Hematopoietic multipotent progenitor cell treated with erythropoietin and hydrocortisone succinate and interleukin-3 and kit ligand, for 17 days (in vitro differentiated cells): Measurements from ENCODE around the gene LRRC1.
"Not testable (repeated sequence)": the region's sequence is repeated elsewhere in the genome, so short reads cannot be mapped to it uniquely, and the experiment has no call there.

ENCODE experiments used
- DNase-seq: peaks from one replicate; pipeline ENCODE4 v3.0.0-alpha.2; 2015; ENCODE audit warnings: low spot score

Gene LRRC1

DNA sequence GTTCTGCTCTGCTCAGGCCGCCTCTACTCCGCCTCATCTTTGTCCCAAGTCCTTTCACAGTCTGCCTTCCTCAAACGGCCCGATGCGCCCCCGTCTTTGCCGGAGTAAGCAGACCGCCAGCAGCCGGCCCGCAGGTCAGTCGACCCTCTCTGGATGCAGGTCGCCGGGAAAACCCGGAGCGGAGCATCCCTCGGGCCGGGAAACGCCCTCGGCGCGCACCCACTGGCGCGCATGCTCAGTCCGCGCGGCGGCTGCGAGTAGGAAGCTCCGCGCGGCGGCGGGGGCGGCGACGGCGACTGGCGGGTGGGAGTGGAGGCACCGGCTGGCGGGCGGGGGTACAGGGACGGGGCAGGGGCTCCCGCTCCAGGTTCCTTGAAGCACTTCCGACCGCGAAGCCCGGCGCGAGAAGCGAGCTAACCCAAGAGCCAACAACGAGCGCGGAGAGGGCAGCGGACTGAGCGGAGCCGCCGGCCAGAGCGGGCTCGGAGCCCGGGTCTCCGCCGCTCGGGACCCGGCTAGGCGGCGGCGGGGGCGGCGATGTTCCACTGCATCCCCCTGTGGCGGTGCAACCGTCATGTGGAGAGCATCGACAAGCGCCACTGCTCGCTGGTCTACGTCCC is at the start of gene LRRC1:
Gene LRRC1 (plus strand): TSS at position 286 of the 620 bp plus-strand sequence. CDS start 252 bp downstream, at position 538.
- no peak for DNase-seq

DNA sequence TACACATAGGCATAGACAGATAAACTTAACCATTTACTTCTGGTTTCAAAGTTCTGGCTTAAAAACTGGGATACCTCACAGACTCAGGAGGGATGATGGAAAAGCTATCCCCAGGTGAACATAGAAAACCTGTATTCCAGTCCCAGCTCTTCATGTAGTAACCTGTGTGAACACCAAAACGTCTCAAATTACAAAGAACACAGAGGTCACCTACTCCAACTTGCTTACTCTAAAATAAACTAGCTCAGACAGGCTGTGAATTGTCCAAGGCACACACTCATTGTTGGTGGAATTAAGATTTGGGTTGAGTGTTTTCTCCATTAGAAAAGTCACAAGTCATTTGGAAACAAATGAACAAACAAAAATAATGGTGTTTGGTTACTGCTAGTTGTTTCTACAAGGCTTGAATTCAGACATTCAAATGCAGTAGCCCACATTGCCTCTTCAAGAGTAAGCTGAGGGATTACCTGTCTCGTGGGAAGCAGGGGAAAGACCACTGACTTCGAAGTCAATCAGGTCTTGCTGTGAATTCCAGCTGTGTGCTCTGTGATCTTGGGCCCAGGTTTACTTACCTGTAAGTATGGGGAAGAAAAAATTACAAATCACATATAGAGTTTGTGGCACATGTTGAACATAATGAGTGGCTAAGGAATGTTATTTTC is 48.2 kb upstream of the LRRC1 start:
- DNase-seq = no peak

DNA sequence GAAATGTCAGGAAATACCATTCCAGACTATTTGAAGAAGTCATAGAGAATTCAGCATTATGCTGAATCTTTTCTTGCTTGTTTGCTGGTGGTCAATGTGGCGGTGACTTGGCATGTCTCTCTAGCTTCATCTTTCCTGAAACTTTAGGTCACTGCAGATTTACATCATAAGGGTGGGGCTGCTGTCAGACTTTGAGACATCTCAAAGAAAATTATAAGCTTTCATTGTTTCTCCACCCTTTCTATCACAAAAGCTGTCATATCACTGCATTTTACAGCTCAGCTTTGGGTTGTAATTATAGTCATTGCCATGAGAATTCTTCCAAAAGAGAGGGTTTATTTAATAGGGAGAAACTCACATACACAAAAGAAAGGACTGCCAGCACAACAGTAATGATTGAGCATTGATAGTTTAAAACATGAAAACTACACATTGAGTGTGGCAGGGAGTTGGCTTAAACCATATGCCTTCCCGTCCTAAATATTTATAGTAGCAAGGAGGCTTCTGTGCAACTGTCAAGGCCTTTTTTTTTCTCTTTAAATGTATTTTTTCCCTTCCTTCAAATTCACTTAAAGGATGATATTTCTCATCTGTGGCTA is 44.7 kb upstream of the LRRC1 start:
- DNase-seq = no peak

DNA sequence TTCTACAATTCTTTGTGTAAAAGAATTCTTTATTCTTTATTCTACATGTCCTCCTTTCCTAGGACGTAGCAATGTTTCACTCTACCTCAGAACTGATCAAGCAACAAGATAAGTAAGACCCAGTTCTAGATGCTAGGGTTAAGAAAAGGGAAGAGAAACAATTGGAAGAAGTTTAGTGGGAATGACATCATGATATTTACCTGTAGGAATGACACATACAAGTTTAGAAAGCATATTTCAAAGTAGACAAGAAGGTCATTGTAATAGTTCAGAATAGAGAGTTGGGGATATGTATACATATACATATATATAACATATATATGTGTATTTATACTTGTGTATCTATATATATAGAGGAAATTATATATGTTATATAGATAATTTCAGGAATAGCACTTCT is 43.4 kb upstream of the LRRC1 start:
- no peak for DNase-seq

DNA sequence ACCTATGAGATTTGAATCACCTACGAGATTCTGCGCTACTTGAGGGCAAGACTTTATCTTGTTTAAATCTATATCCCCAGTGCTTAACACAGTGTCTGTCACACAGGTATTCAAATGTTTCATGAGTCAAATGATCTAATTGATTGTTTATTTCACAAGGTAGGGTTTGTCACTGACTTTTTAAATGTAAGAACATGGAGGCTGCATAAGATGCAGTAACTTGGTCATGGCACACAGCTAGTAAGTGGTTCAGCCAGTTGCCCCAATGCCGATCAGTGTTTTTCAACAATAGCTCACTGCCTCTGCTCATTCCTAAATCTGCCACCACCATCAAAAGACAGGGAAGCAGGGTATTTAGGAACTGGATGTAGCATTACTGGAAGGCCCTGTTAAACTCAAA is 42.4 kb upstream of the LRRC1 start:
- no peak for DNase-seq

DNA sequence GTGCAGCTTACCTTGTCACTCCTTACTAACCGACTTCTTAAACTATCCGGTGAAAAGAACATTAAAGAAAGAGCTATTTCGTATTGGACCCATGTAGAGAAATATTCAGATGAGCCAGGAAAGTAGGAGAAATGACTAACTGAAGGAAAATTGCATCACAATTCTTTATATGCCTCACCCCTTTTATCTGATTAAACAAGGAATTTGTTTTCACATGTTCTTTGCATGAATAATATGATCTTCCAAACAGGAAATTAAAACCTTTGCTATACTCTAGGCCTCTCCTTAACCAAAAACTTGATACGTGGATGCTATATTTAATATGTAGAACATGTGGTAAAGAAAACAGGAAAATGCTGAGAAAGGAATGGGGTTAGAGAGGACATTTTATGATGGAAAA is 41.9 kb upstream of the LRRC1 start:
- no peak for DNase-seq

DNA sequence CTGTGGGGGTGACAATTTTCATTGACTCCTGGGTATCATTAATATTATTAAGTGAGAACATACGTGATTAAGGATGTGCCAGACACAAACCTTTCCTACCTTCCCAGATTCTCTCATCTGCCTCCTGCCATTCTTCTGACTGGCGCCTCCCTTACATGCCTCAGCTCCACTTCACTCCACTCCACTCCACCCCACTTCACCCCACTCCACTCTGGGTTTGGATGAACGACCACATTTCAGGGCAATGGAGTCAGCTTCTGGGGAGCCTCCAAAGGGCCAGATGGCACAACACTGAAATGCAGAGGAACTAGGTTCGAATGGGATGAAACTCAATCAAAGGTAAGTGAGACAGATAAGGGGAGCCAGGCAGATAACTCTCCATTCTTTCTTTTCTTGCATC is 40.5 kb upstream of the LRRC1 start:
- DNase-seq = no peak

DNA sequence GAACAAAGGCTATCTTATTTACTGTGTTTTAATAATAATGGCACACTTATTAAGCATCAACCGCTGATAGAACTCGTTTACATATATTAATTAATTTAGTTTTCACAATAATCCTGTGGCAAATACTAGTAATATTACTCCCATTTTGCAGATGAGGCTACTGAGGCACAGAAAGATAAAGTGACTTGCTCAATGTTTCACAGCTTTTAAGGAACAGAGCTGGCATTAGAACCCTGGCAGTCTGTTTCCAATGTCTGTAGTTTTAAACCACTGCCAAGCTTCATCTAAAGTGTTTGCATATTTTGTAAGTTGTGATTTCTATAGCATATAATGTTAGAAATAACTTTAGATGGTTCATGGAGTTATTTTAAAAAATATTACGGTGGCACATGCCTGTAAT is 38.4 kb upstream of the LRRC1 start:
- DNase-seq = no peak

DNA sequence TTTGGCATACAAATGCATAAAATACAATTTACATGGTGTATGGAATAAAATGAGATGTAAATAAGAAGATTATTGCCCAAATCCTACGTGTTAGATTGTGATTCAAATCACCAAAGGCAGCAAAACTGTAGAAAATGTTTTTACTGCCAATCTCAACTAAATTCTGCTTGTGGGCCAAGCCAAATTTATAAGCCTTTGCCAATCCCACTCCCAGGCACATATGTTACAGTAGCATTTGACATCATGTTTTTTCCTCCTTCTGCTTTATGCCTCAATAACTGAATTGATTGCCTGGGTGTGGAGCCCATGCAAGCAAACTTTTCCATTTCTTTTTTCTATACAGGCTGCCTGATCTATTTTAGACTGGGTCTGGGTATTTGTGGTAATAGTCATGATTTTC is 36.3 kb upstream of the LRRC1 start:
- no peak for DNase-seq

DNA sequence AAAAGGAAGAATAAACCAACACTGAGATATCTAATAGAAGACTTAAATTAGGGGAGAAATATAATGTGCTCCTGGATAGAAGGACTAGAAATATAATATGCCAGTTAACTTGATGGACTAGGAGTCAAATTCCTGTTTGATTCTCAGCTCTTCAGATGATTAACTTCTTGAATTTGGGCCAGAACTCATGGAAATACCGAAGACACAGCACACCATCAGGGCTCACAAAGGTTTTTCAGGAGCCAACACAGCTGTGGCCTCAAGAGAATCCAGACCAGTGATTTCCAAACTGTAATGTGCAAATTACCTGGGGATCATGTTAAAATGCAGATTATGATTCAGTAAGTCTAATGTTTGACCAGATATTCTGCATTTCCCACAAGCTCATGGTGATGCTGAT is 33.8 kb upstream of the LRRC1 start:
- DNase-seq = no peak

DNA sequence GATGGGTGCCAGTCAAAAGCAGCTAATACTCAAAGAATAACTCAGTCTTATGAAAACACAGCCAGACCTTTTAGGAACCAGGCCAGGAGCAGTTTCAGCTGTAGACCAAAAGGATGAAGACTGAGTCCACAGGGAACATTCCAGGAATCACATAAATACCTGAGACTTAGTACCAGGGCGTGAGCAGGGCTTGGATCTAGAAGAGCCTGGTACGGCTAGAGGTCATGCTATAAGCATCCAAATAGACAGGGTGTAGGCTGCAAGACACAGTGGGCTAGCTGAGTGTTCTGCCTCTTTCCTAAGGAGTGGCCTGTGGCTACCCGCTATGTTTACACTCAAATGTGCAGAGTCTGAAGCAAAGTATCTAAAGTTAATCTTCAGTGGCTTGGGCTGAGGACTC is 29.5 kb upstream of the LRRC1 start:
- no peak for DNase-seq

DNA sequence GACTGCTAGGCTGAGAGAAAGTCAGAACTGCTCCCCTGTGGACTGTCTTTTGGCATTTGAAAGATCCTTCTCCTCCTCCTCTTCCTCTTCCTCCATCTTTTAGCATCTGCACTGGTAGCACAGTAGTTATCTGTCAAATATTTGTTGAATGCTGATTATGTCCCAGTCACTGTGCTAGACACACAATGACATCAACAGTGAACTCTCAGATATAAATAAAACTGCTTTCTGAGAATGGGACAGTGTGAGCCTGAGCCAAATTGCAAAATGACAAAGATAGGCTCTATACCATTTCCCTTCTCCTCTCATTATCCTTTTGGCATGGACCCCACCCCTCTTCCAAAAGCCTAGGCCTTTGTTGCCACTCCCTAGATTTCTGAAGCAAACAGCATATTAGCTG is 27.9 kb upstream of the LRRC1 start:
- DNase-seq = no peak

DNA sequence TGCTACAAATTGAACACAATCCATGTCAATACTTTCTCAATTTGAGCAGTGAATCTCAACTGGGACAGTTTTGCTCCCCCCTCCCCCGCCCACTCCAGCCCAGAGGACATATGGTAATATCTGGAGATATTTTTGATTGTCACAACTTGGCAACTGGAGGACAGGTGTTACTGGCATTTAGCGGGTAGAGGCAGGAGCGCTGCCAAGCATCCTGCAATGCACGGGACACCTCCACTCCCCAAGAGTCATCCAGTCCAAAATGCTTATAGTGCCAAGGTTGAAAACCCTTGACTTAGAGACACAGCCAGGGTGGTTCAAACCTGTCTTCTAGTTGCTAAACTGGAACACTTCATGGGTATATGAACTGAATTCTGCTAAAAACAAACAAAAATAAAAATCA is 26.9 kb upstream of the LRRC1 start:
- no peak for DNase-seq

DNA sequence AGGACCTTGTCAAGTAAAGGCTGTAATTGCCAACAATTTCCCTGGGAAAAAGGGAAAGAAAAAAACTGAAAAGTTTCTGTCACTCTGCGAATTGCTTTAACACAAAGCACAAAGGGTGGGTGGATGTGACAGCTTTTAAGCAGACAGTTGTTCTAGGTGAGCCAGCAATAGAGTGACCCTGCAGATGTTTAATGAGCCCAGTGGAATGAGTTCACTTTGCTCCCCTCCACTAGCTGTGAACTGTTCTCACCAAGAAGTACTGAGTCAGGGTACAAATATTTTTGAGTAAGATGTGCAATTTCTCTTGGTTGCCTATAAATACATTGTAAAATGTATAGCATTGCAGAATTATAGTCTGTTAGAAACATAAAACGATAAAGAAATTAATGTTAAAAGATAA is 26.2 kb upstream of the LRRC1 start:
- DNase-seq = no peak

DNA sequence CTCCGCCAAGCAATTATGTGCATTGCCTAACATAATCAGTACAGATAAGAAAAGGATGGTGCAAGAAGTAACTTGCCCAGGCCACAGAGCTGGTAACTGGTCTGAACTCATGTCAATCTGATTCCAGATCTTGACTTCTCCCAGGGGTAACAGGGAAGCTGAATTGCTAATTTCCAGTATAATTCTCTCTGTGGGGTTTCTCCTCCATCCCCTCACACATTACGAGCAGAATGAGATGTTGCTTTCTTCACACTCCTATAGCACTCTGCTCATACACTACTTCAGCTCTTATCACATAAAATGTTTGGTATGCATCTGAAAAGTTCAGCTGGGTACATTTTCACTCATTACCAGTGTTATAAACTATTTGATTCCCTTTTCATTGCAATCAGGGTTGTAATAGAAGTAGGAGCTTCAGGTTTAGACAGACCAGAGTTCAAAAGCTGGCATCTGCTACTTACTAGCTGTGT is 24.0 kb upstream of the LRRC1 start:
- no peak for DNase-seq

DNA sequence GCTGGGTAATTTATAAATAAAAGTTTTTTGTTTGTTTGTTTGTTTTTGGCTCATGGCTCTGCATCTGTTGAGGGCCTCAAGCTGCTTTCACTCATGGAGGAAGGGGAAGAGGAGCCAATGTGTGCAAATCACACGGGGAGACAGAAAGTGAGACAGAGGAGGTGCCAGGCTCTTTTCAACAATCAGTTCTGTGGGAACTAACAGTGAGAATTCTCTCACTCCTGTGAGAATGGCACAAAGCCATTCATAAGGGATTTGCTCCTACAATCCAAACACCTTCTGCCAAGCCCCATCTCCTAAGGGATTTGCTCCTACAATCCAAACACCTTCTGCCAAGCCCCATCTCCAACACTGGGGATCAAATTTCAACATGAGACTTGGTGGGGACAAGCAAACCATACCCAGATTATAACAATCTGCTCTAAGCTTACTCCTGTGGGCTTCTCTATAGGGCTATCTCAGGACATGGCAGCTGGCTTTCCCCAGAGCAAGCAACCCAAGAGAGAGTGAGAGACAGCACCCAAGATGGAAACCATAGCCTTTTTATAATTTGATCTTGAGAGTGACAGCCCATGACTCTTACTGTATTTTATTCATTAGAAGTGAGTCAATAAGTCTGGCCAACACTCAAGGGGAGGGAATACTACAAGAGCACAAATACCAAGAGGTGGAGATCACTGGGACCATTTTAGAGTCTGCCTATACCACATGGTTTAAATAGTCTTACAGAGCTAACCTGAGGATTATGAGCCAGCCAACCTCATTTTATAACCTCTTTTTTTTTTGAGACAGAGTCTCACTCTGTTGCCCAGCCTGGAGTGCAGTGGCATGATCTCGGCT is 22.8 kb upstream of the LRRC1 start:
- DNase-seq = no peak

DNA sequence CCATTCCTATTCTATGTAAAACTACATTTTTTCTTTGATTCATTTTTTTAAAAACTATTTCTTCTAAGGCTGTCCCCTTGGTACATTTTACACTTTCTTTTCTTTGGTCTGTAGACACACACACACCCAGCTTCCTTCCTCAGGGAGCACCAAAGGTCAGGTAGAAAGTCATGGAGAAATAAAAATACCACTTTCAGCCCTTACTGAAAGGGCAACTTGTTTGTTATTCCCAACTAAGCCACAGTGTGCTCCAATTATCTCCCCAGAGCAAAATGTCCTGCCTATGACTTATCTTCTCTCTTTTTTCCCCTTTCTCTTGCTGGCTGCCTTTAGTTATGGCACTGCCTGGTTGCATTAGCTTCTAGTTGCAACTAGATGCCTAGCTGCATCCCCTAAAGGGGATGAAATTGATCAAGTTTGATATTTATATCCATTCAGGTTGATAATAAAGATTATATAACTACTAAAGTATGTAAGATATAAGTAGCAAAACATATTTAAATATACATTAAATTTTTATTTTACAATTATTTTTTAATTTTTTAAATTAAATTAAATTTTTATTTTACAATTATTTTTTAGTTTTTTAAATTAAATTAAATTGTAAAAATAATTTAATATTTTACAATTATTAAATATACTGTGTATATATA is 21.6 kb upstream of the LRRC1 start:
- DNase-seq = no peak

DNA sequence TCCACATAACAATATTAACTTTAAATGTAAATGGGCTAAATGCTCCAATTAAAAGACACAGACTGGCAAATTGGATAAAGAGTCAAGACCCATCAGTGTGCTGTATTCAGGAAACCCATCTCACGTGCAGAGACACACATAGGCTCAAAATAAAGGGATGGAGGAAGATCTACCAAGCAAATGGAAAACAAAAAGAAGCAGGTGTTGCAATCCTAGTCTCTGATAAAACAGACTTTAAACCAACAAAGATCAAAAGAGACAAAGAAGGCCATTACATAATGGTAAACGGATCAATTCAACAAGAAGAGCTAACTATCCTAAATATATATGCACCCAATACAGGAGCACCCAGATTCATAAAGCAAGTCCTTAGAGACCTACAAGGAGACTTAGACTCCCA is 18.7 kb upstream of the LRRC1 start:
- DNase-seq = not testable (repeated sequence)

DNA sequence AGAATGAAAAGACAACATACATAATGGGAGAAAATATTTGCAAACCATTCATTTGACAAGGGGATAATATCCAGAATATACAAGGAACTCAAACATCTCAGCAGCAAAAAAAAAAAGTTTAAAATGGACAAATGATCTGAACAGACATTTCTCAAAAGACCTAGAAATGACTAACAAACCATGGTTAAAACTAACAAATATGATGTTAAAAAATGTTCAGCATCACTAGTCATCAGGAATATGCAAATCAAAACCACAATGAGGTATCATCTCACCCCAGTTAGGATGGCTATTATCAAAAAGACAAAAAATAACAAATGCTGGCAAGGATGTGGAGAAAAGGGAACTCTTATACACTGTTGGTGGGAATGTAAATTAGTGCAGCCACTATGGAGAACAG is 9.8 kb upstream of the LRRC1 start:
- not testable (repeated sequence) for DNase-seq

DNA sequence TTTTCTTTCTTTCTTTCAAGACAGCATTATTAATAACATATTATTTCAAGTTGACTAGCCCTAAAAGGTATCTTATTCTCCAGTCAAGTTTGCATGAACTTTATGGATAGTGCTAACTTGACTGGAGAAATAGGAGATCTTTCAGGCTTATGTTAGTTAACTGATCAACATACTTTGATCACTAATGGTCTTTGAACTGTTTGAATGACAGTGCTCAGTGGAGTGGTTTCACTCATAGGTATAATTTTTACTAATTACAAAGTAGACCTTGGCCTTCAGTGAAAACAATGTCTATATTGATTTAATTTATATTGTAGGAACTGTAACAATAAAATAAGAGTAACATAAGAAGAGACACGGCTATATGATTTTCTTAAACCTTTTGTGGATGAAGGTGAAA is 8.0 kb upstream of the LRRC1 start:
- DNase-seq = no peak

DNA sequence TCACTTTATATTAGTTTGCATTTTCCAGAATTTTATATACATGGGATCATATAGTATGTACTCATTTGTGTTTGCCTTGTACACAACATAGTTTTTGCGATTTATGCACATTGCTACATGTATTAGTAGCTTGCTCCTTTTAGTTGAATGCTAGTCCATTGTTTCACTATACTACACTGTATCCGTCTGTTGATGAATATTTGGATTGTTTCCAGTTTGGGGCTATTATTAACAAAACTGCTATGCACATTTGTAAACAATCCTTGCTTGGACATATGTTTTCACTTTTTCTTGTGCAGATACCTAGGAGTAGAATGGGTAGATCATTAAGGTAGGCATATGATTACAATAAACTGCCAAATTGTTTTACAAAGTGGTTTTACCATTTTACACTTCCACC is 3.9 kb upstream of the LRRC1 start:
- DNase-seq = no peak

DNA sequence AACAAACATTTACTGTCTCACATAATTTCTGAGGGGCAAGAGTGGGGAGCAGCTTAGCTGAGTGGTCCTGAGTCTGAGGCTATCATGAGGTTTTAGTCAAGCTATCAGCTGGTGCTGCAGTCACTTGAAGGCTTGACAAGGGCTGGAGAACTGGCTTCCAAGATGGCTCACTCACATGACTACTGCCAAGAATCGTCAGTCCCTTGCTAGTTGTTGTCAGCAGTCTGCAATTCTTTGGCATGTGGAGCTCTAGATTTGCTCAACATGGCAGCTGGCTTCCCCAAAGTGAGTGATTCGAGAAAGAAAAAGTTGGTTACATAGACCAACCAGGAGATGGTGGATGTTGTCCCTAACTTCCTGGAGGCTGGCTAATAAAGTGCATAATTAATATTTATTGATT is 2.8 kb upstream of the LRRC1 start:
- DNase-seq = no peak
